ENCODE results near the gene ACAP3. TPM values are rescaled to one million over a fixed set of nuclear protein-coding genes. Genes with fewer than 3 reads are reported as not detected.

The ACAP3 gene
- total RNA-seq, 1 donor from 2014 or later: 55.2 TPM

- H3K4me1 ChIP-seq: peaks cover 38% of the 10 kb centered on the region
Measured at GRCh38 chr1:1348420-1349255, 40.9 kb upstream of the ACAP3 start.

DNA sequence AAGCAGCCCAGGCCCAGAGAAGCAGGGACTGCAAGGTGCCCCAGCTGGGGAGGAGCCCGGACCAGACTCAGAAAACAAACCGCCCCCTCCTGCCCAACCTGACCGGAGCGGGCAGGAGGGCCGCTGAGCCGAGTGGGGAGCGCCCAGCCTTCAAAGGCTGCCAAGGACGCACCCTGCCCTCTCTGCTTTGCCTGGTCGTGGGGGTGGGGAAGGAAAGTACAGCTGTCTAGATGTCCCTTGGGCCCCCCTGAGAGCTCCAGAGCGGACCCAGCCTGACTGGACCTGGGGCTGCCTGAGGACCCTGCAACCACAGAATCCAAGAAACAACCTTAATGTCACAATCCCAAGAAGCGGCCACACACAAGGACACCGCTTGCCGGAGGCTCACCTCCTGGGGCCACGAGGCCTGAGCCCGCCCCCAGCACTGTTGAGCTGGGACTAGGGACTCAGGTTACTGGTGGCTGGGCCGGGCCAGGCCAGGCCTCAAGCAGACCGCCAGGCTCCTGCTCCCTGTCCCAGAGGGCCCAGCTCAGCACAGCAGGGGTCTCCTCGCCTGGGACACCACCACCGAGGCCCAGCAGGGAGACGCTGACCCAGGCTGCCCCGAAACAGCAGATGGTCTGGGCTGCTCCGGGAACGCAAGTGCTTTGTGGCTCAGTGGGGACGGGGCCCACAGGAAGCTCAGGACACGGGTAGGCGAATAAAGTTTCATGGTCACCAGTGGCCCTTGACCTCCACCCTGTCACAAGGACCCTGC is 40.1 kb upstream of the ACAP3 start:
- intact Hi-C loops (cut with DNase I): no loop called here
- H3K36me3 ChIP-seq: no peaks in the 10 kb centered on the region
- no peaks in the 10 kb centered on the region for H3K9me3 ChIP-seq
- DNase-seq (peak; percentile 81), ATAC-seq (peak; percentile 44)
- no peaks in the 10 kb centered on the region for H3K27me3 ChIP-seq
- H3K27ac ChIP-seq: peak overlapping the region; percentile 68
- H3K4me3 ChIP-seq: peak overlapping the region; percentile 58
- TF ChIP-seq CTCF (IDR thresholded peaks at IDR 0.05): no peak
- peaks cover 34% of the 10 kb centered on the region for H3K4me1 ChIP-seq

More at GRCh38 chr1:1348420-1349255, 40.9 kb upstream of the ACAP3 start:
- Histone ChIP-seq H3K27me3 (peaks cover 6% of the 10 kb centered on the region), H3K36me3 (no peaks in the 10 kb centered on the region), H3K9me3 (no peaks in the 10 kb centered on the region), H3K27ac (peak overlapping the region; percentile 68), H3K4me3 (peak overlapping the region; percentile 58)
- no peak for DNase-seq
- intact Hi-C loops (cut with DNase I): no loop called here
- TF ChIP-seq CTCF (IDR thresholded peaks at IDR 0.05): no peak
- ATAC-seq: peak; percentile 0

- Histone ChIP-seq H3K36me3 (no peaks in the 10 kb centered on the region), H3K27ac (no peak overlapping the region), H3K4me3 (peak overlapping the region; percentile 58), H3K9me3 (no peaks in the 10 kb centered on the region), H3K4me1 (peaks cover 34% of the 10 kb centered on the region), H3K27me3 (no peaks in the 10 kb centered on the region)
- ATAC-seq (no peak), DNase-seq (no peak)
- intact Hi-C loops (cut with DNase I): no loop called here
- TF ChIP-seq CTCF (IDR thresholded peaks at IDR 0.05): no peak
Measured at GRCh38 chr1:1347026-1347595, 39.4 kb upstream of the ACAP3 start.

DNA sequence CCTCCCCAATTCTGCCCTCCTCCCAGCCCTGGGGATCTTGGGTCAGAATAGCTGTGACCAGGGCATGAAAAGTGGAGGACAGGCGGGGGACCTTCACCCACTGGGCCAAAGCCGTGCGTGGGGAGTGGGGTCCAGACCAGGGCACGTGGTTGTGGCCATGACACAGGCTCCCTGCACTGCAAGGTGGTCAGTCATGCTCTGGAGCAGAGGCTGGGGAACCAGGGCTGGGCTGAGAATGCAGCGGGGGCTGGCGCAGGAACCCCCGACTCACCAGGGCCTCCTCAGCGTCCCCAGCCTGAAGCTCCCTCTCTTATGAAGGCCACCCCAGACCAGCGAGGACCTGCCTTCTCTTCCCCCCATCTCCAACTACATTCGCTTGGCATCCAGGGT is 38.8 kb upstream of the ACAP3 start:
- peaks cover 28% of the 10 kb centered on the region for H3K4me1 ChIP-seq
- no peak overlapping the region for H3K27ac ChIP-seq
- intact Hi-C loops (cut with DNase I): no loop called here
- no peak overlapping the region for H3K4me3 ChIP-seq
- H3K36me3 ChIP-seq: no peaks in the 10 kb centered on the region
- ATAC-seq (no peak), DNase-seq (no peak)
- no peak for TF ChIP-seq CTCF (IDR thresholded peaks at IDR 0.05)
- H3K9me3 ChIP-seq: no peaks in the 10 kb centered on the region
- H3K27me3 ChIP-seq: no peaks in the 10 kb centered on the region

DNA sequence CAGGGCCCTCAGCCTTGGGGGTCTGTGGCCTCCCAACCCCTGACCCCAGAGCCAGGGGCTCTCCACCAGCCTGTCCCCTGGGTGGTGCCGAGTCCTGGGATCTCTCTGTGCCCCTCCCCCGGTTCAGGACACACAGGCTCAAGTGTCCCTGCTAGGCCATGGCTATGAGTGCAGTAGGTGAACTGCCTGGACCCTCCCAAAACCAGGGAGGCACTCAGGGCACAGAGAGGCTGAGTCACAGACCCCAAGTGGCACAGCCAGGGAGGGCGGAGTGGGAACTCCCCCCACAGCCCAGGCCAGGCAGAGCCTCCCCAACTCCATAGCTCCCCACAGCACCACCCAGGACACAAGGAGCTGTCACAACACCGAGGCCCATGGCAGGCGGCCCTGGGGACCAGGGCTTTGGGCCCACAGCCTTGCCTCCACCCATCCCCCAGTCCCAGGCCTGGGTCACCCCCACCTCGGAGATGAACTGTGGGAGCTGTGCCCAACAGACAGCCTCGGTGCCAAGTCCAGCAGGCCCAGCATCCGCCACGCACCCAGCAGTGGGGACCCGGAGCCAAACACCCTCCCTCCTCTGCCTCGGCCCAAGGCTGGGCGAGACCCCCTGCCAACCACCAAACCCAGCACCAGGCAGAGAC is 38.2 kb upstream of the ACAP3 start:
- H3K9me3 ChIP-seq: no peaks in the 10 kb centered on the region
- H3K4me1 ChIP-seq: peaks cover 26% of the 10 kb centered on the region
- H3K27me3 ChIP-seq: no peaks in the 10 kb centered on the region
- ATAC-seq (no peak), DNase-seq (no peak)
- no peak for TF ChIP-seq CTCF (IDR thresholded peaks at IDR 0.05)
- H3K4me3 ChIP-seq: no peak overlapping the region
- peak overlapping the region; percentile 58 for H3K27ac ChIP-seq
- intact Hi-C loops (cut with DNase I): no loop called here
- H3K36me3 ChIP-seq: no peaks in the 10 kb centered on the region
